Omental fat pad (tissue), 4 donors: ENCODE data around the gene SYTL2. TPM values are rescaled to one million over a fixed set of nuclear protein-coding genes. Genes with fewer than 3 reads are reported as not detected.
"Not testable (repeated sequence)": the region's sequence is repeated elsewhere in the genome, so short reads cannot be mapped to it uniquely, and the experiment has no call there.

Source experiments
- ATAC-seq: fragments of 150-250 bp; one replicate; pipeline ENCODE4 v1.9.1; 2016; ENCODE audit warnings: mild to moderate bottlenecking, moderate library complexity; ENCODE audit not compliant: low FRiP score
- DNase-seq: peaks from one replicate; pipeline ENCODE4 v3.0.0-alpha.2; 2019; ENCODE audit warnings: low spot score
- total RNA-seq, 4 donors: library from RNA; depleted of rRNA; stranded (reverse); fragments of >200 nt; gene quantifications; one replicate each; pipeline ENCODE4 v1.1.0, GENCODE V29; 2016
- TF ChIP-seq, protein P1 (sequence below), 3 donors: fragments of 450-650 bp; IDR thresholded peaks; one replicate each; pipeline ENCODE4 v1.5.1; 2016 to 2017; ENCODE audit warnings: antibody characterized with exemption in 3 of 3, mild to moderate bottlenecking in 3 of 3, moderate library complexity in 2 of 3

Gene SYTL2
- total RNA-seq, 4 donors from 2014 or later = 14.3 to 33.9 (median 17.8) TPM

DNA sequence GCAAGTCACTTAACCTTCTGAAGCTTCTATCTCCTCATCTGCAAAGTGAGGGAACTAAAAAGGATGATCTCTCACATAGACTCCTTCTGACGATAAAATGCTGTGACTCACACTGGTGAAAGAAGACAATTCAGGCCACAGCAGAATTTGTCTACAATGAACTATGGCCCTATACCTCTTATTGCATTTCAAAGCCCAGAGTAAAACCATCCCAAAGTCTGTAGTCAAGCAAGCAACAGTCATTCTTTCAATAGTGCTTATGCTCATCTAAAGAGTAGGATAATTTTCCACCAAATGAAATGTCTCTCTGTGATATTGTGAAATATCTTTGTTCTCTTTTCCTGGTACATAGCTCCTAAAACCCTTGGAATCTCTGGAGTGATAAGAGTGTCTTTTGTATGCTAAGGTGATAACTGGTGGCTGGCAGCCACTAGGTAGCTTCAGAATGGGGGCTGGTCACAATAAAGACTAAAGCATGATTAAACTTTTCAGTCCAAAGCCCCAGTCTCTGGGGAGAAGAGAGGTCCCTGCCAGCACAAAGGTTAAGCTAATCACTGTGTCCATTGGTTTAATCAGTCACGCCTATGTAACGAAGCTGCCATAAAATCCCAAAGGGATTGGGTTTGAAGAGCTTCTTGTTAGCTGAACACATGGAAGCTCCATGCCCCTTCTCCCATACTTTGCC, 30.8 kb downstream of the SYTL2 start:
- DNase-seq (no peak), ATAC-seq (no peak)
- TF ChIP-seq, protein P1, sequence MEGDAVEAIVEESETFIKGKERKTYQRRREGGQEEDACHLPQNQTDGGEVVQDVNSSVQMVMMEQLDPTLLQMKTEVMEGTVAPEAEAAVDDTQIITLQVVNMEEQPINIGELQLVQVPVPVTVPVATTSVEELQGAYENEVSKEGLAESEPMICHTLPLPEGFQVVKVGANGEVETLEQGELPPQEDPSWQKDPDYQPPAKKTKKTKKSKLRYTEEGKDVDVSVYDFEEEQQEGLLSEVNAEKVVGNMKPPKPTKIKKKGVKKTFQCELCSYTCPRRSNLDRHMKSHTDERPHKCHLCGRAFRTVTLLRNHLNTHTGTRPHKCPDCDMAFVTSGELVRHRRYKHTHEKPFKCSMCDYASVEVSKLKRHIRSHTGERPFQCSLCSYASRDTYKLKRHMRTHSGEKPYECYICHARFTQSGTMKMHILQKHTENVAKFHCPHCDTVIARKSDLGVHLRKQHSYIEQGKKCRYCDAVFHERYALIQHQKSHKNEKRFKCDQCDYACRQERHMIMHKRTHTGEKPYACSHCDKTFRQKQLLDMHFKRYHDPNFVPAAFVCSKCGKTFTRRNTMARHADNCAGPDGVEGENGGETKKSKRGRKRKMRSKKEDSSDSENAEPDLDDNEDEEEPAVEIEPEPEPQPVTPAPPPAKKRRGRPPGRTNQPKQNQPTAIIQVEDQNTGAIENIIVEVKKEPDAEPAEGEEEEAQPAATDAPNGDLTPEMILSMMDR (IDR thresholded peaks at IDR 0.05) = no peak

DNA sequence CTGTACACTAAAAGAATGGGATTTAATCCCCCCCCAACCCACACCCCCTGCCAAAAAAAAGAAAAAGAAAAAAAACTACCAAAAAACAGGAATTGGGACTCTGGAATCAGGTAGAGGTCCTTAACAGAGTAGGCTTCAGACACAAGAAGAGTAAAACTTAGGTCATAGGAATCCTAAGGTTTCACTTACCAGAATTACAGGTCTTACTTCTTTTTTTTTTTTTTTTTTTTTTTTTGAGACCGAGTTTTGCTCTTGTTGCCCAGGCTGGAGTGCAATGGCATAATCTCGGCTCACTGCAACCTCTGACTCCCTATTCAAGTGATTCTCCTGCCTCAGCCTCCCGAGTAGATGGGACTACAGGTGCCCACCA, 33.4 kb downstream of the SYTL2 start:
- not testable (repeated sequence) for DNase-seq, ATAC-seq

DNA sequence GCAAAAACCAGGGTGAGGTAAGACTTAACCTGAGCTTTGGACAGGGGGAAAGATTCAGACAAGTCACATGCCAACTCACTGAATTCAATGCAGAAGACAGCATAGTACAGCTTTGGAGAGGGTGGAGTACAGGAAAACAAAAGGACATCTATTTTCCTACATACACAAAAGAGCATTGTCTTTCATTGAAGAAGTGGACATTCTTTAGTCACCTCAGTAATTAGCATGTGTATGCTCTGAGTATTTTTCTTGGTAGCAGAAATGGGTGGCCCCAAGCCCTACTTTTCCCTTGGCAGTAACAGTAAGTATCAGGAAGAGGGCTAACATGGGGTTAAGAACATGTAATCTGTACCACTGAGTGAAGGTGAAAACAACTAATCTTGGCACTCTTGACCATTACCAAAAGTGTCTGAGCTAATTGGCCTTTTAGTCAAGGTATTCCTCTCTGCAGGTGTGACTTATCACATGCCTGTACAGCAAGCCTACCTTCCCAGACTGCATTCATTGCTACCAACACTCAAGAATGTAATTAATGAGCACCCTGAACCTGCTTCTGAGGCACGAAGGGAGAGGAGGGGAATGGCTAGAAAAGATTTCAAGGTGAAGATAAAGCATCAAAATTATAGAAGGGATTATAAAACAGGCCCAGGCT, 33.9 kb downstream of the SYTL2 start:
- TF ChIP-seq, protein P1 (IDR thresholded peaks at IDR 0.05) = no peak
- DNase-seq (no peak), ATAC-seq (no peak)

DNA sequence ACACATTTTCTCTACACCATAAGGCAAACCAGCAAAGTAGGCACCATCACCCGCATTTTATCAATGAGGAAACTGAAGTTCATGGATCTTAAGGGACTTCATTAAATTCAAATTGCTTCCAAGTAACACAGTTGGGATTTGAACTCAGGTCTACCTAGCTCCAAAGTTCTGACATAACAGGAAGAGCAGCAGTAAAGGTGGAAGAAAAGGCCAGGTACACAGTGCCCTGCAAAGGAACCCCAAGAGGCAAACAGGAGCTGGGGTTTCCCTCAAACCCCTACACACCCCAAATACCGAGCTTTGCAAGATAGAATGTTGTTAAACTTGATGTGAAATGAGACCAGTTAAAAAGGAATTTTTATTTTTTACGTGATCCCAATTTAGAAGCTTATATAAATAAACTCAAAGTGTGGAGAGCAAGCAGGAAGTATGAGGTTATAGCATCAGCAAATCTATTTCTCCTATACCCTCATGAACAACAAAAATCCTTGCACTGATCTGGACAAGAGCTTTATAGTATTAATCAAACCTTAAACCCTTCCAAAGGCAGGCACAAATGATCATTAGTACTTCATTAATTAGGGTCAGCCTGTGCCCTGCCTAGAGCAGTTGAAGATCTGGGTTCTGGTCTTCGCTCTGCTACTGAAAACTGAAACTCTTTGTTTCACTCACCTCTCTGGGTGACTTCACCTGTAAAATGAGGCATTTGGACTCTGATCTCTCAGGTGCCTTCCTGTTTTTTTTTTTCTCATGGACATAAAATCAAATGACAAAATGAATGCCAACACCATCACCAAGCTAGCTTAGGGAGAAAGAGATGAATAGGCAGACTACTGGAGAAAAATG, 36.5 kb downstream of the SYTL2 start:
- no peak for ATAC-seq
- no peak for DNase-seq
- TF ChIP-seq, protein P1 (IDR thresholded peaks at IDR 0.05) = no peak

DNA sequence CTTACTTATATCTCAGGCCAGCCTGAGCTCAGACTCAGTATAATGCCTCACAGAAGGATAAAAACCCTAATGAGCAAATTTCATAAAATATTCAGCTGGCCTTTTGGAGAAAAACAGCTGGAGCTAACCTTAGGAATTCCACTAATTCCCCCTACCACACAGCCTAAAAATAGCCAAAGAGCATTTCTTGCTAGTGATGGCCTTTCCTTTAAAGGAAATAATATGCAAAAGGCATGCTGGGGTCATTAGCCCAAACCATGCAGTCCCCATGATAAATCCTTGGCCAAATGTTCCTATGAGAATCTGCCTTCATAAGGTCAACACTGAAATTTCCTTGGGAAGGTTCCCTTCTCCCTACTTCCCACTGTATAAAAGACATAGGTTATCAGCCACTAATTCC, 38.2 kb downstream of the SYTL2 start:
- TF ChIP-seq, protein P1 (IDR thresholded peaks at IDR 0.05) = no peak
- ATAC-seq (no peak), DNase-seq (no peak)

DNA sequence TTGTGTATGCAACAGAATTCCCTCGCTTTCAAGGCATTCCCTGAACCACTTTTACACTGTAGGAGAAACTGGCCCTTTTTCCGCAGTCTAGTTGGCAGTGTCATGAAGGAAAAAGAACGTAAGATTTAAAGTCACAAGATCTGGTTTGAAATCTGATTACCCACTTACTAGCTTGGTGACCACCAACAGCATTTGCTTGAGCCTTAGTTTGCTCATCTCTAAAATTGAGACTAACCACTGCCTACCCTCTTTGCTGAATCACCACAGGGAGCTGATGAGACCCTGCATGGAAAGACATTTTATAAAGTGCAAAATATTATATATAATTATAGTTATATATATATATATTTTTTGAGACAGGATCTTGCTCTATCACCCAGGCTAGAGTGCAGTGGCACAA, 39.4 kb downstream of the SYTL2 start:
- no peak for ATAC-seq

DNA sequence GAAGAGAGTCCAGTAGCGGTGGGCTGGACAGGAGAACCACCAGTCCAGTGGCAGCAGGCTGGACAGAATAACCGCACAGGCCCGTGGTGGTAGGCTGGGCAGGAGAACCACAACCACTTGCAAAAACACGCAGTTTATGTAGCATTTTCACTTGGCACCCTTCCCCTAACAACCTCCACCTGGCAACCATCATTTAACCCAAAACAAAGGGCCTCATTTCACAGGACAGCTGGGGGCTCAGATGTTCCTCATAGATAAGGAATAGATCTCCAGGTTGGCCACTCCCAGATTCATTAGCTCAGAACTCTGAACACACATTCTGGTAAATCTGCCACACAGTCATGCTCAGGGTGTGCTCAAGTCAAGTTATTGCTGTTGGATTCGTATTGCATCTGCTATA, 41.2 kb downstream of the SYTL2 start:
- TF ChIP-seq, protein P1 (IDR thresholded peaks at IDR 0.05) = no peak
- ATAC-seq = no peak
- DNase-seq = no peak

More for the DNA sequence above, 39.4 kb downstream of the SYTL2 start:
- TF ChIP-seq, protein P1 (IDR thresholded peaks at IDR 0.05) = no peak
- no peak for DNase-seq
